GM12874 (cell line): ENCODE data around the gene MOSPD3.

Experiments used
- TF ChIP-seq, protein P1 (sequence below): IDR thresholded peaks from 2 replicates; pipeline ENCODE4 v1.5.1; 2011; ENCODE audit warnings: low read depth, mild to moderate bottlenecking, control low read depth, low read length, moderate library complexity; ENCODE audit not compliant: insufficient read depth

The MOSPD3 gene

DNA sequence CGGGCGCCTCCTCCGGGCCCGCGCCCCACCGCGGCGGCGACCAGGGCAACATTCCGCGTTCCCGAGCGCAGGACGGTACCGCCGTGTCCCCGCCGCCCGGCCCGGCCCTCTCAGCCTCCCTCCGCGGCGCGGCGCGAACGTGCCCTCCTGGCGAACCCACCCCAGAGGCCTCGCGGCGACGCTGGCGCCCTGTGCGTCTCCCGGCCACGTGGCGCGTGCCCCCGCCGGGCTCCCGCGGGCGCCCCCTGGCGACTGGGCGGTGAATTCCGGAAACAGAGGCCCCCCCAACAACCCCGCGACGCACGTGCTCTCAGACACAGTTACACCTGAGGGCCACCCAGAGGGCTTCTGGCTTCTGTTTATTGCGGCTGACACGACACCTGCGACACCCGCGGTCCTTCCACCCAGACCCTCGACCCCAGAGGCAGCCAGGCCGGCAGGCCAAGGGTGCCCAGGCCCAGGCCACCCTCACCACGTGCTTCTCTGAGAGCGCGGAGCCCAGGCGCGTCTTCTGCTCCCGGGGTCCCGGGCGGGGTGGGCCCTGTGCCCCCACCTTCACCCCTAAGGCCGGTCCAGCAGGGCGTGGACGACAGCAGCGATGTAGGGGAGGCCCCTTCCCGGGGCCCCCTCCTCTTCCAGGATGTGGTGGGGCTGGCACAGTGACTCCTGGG lies 38.5 kb upstream of the MOSPD3 start, which contains the start of gene SAP25:
Gene SAP25, minus strand, starts transcription at position 210 of the 671 bp plus-strand sequence. Its CDS starts 158 bp downstream, at position 52.
- TF ChIP-seq, protein P1, sequence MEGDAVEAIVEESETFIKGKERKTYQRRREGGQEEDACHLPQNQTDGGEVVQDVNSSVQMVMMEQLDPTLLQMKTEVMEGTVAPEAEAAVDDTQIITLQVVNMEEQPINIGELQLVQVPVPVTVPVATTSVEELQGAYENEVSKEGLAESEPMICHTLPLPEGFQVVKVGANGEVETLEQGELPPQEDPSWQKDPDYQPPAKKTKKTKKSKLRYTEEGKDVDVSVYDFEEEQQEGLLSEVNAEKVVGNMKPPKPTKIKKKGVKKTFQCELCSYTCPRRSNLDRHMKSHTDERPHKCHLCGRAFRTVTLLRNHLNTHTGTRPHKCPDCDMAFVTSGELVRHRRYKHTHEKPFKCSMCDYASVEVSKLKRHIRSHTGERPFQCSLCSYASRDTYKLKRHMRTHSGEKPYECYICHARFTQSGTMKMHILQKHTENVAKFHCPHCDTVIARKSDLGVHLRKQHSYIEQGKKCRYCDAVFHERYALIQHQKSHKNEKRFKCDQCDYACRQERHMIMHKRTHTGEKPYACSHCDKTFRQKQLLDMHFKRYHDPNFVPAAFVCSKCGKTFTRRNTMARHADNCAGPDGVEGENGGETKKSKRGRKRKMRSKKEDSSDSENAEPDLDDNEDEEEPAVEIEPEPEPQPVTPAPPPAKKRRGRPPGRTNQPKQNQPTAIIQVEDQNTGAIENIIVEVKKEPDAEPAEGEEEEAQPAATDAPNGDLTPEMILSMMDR, result no peak

DNA sequence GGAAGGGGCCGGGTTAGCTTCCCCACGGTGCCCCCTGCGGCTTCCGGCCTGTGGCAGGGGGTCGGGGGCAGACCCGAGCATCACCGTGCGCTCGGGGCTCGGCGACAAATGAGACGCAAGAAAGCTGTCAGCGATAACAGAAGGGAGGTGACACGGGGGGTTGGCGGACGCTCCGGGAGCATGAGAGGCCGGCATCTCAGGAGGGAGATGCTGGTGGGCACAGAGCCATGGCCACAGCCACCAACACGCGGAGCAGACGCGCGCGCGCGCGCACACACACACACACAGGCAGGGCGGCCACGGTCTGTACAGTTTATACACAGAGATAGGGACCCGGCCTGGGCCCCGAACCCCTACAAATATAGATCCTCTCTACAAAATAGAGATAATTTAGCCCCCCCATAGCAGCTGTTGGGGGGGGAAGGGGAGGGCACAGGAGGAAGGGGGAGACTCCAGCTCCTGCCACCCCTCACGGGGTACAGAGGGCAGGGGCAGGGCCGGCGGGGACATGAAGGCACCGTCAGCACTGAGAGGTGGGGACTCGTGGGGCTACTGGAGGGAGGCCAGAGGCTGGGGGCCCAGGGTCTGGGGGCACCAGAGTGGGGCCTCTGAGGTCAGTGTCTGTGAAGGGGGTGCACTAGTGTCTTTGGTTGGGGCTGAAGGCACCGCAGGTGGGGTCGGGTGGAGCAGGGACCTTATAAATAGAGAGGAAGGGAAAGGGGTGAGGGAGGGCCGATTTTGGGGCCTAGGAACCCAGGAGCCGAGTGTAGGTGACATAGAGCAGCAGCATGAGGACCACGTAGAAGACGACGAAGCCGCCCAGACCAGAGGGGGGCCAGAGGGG lies 37.8 kb upstream of the MOSPD3 start:
- TF ChIP-seq, protein P1, result no peak

DNA sequence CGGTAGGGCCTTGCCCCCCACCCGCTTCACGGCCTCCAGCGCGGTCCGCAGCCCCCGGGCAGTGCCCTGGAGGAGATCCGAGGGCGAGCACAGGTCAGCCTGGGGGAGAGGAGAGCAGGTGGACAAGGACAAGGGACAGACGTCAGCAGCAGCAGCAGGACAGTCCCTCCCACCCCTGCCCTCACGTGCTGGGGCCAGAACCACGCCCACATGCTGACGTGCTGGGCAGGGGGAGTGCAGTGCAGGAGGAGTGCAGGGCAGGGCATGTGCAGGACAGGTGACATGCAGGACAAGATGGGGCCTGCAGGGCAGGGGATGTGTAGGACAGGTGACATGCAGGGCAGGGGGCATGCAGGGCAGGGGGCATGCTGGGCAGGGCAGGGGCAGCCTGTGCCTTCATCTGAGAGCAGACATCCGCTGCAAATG lies 37.1 kb upstream of the MOSPD3 start:
- TF ChIP-seq, protein P1, result no peak

DNA sequence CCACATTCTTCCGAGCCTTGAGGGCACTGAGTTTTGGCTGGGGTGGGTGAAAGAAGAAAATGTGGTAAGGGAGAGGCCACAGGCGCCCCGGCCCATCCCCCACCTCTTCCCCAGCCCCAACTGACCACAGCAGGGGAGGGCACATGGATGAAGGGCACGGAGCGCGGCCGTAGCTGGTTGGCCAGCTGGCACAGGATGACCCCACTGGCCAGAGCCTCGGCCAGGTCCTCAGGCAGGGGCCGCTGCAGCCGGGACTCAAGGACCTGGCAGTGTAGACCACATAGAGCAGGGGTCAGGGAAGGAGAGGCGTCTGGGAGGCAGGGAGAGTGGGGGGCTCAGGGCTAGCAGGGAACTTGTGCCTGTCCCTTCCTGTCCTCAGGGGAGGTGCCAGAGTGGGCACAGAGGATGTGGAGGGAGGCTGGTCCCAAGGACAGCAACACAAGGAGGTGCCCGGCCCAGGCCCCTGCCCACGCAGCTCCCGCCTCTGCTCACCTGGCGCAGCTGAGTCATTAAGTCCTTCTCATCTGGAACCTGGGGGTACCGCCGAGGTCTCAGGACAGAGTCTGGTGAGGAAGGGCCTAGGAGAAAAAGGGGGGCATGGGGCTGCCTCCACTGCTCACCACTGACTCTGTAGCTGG lies 36.5 kb upstream of the MOSPD3 start:
- TF ChIP-seq, protein P1, result no peak

DNA sequence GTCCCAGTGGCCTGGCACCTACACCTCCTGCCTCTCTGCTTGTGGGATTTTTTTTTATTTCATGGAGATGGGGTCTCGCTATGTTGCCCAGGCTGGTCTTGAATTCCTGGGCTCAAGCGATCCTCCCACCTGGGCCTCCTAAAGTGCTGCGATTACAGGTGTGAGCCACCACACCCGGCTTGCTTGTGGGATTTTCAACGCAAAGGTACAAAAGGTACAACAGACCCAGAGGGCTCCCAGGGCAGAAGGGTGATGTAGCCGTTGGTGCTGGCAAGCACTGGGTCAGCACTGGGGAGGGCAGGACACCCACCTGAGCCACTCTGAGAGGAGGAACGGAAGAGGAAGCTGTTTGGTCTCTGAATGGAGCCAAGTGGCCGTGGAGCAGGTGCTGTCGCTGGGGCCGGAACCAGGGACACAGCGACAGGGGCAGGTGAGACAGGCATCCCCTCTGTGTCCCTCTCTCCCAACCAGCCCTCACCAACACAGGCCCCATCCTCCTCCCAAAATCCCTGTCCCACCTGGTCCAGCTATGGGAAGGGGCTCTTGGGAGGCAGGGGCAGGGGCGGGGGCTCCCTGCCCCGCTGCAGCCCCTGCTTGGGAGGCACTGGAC lies 35.9 kb upstream of the MOSPD3 start:
- TF ChIP-seq, protein P1, result no peak

DNA sequence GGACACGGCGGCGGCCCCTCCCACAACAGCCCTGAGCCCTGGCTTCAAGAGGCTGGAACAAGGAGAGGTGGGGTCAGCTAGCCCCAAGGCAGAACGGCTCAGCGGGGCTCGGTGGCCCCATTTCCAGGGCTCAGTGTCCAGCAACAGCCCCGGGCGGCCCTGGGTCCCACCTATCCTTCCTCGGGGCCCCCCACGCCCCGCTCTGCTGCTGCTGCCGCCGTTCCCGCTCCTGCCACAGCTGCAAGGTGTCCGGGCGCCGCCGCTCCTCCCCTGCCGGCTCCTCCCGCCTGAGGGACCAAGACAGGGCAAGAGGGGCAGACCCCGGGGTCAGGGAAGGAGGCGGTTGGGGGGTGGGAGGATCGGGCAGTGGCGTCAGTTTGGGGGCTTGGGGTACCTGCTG lies 35.2 kb upstream of the MOSPD3 start:
- TF ChIP-seq, protein P1, result no peak

DNA sequence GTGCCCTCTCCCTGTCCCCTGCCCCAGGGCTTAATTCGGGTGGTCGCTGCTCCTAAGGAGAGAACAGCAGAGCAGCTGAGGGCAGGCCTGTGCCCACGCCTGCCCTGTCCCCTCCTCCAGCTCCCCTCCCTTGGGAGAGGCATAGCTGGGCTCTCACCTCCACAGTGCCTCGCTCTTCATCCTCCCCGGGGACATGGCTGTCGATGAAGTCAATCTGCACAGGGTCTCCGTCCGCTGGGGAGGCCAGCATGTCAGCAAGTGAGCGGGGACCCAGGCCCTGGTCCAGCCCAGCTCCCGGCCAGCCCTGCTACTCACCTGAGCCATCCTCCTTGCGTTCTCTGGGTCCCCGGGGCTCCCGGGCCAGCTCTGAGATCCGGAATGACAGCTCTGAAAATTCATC lies 34.8 kb upstream of the MOSPD3 start:
- TF ChIP-seq, protein P1, result no peak
